Tibial artery (tissue), 4 donors: ENCODE results near the gene SYT15.

Source experiments
- DNase-seq, 2 donors: peaks; one replicate each; pipeline ENCODE4 v3.0.0-alpha.2; 2019
- H3K27ac ChIP-seq, 2 donors: fragments of 200-600 bp; sonication (generic) in 1 of 2; 1 replicate in 1 of 2; 2 replicates in 1 of 2; pipeline ENCODE4 v1.5.1; 2018 to 2019; ENCODE audit warnings: mild to moderate bottlenecking in 1 of 2
- H3K27me3 ChIP-seq, 2 donors: fragments of 200-600 bp; sonication (generic) in 1 of 2; one replicate each; pipeline versions ENCODE4 v1.5.1 to v1.6.0; 2016 to 2019
- H3K36me3 ChIP-seq, 3 donors: fragments of 200-600 bp; sonication (generic) in 2 of 3; one replicate each; pipeline ENCODE4 v1.5.1; 2016 to 2019; ENCODE audit warnings: mild to moderate bottlenecking in 2 of 3
- H3K4me1 ChIP-seq, 4 donors: fragments of 200-600 bp; sonication (generic) in 2 of 4; 1 replicate in 3 of 4; 2 replicates in 1 of 4; pipeline ENCODE4 v1.5.1; 2016 to 2019
- H3K4me3 ChIP-seq, 2 donors: fragments of 200-600 bp; sonication (generic) in 1 of 2; 1 replicate in 1 of 2; 2 replicates in 1 of 2; pipeline ENCODE4 v1.5.1; 2018 to 2019; ENCODE audit warnings: mild to moderate bottlenecking in 2 of 2
- H3K9me3 ChIP-seq, 3 donors: fragments of 200-600 bp; sonication (generic) in 1 of 3; one replicate each; pipeline ENCODE4 v1.5.1; 2016 to 2019
- CTCF ChIP-seq, 2 experiments: fragments of 200-600 bp in 1 of 2; fragments of 450-650 bp in 1 of 2; IDR thresholded peaks; one replicate each; pipeline ENCODE4 v1.5.1; 2017 to 2019; ENCODE audit warnings: antibody characterized with exemption in 2 of 2, mild to moderate bottlenecking in 1 of 2, moderate library complexity in 1 of 2
- intact Hi-C: fragments of 100-400 bp; cut with DNase I; formaldehyde crosslinking; loops from one replicate; pipeline ENCODE4 v1.15.0; 2023; ENCODE audit warnings: low total_unique reads

SYT15 gene

GRCh38 chr10:46536781-46537180, 42.1 kb upstream of the SYT15 start:
- intact Hi-C loops, result no loop called here
- Histone ChIP-seq H3K4me1 (peaks cover 0 to 29% (median 16%) of the 10 kb centered on the region in 4 donors), H3K27ac (no peak overlapping the region), H3K36me3 (no peaks in the 10 kb centered on the region), H3K9me3 (no peaks in the 10 kb centered on the region), H3K27me3 (no peaks in the 10 kb centered on the region), H3K4me3 (no peak overlapping the region)
- peak in 1 of 2 donors; percentile 63 for DNase-seq
- TF ChIP-seq CTCF (IDR thresholded peaks at IDR 0.05), result no peak

DNA sequence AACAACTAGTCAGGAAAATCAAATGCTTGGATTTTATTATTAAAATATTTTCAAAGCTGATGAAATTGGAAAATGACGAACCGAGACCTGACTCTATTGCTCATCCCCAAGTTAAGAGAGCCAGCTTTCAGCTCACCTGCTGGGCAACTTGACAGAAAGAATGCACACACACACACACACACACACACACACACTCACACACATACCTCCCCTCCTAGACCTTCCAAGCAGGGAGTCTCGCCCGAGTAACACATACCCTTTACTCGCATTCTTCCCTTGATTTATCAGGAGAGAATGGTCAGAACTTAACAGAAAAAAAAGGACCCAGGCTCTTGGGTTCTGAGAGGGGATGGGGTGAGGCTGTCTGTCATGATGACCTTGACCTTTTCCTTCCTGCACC, 41.6 kb upstream of the SYT15 start:
- H3K36me3 ChIP-seq, result no peaks in the 10 kb centered on the region
- intact Hi-C loops, result no loop called here
- no peaks in the 10 kb centered on the region for H3K27me3 ChIP-seq
- peaks cover 0 to 29% (median 16%) of the 10 kb centered on the region in 4 donors for H3K4me1 ChIP-seq
- no peaks in the 10 kb centered on the region for H3K9me3 ChIP-seq
- no peak for TF ChIP-seq CTCF (IDR thresholded peaks at IDR 0.05)
- H3K4me3 ChIP-seq, result no peak overlapping the region
- no peak overlapping the region for H3K27ac ChIP-seq
- peak in 1 of 2 donors; percentile 43 for DNase-seq

DNA sequence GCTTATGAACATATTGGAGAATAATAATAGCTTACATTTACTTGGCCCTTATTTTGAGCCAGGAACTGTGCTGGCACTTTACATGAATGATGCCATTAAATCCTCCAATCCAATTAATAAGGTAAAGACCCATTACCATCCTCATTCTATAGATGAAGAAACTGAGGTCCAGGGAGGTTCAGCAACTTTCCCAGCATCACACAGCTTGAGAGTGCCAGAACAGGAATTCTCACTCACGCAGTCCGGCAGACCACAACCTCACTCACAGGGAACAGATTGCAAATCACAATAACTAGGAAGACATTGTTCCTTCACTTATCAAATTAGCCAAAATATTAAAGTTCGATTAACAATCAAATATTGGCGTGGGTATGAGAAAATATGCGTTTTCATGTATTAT, 40.8 kb upstream of the SYT15 start:
- no peaks in the 10 kb centered on the region for H3K9me3 ChIP-seq
- no peak for DNase-seq
- H3K36me3 ChIP-seq, result no peaks in the 10 kb centered on the region
- H3K4me1 ChIP-seq, result peaks cover 0 to 29% (median 16%) of the 10 kb centered on the region in 4 donors
- intact Hi-C loops, result no loop called here
- H3K4me3 ChIP-seq, result no peak overlapping the region
- no peak overlapping the region for H3K27ac ChIP-seq
- TF ChIP-seq CTCF (IDR thresholded peaks at IDR 0.05), result no peak
- H3K27me3 ChIP-seq, result no peaks in the 10 kb centered on the region

DNA sequence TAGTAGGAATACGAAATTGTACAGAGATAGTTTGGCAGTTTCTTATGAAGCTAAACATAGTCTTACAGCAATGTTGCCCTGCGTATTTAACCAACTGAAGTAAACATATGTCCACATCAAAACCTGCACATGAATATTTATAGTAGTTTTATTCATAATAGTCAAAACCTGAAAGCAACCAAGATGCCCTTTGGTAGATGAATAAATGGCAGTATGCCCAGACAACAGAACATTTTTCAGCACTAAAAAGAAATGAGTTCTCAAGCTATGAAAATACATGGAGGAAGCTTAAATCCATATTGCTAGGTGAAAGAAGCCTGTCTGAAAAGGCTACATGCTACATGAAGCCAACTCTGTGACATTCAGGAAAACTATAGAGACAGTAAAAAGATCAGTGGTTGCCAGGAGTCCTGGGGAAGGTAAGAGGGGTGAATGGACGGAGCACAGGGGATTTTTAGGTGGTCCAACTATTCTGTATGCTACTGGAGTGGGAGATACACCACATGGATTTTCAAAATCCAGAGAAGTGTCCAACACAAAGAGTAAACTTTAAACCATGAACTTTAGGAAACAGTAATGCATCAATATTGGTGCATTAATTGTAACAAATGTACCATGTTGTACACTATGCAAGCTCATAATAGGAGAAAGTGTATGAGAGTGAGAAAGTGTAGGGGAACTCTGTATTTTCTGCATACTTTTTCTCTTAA, 40.1 kb upstream of the SYT15 start:
- no peak for TF ChIP-seq CTCF (IDR thresholded peaks at IDR 0.05)
- Histone ChIP-seq H3K4me3 (no peak overlapping the region), H3K9me3 (no peaks in the 10 kb centered on the region), H3K36me3 (no peaks in the 10 kb centered on the region), H3K27ac (no peak overlapping the region), H3K4me1 (peaks cover 0 to 29% (median 16%) of the 10 kb centered on the region in 4 donors), H3K27me3 (no peaks in the 10 kb centered on the region)
- no peak for DNase-seq
- intact Hi-C loops, result no loop called here

GRCh38 chr10:46539596-46540411, 39.1 kb upstream of the SYT15 start:
- no peak for TF ChIP-seq CTCF (IDR thresholded peaks at IDR 0.05)
- peak overlapping the region; percentile 24 to 63 for H3K27ac ChIP-seq
- DNase-seq, result peak in 1 of 2 donors; percentile 54
- intact Hi-C loops, result no loop called here
- no peaks in the 10 kb centered on the region for H3K27me3 ChIP-seq
- peaks cover 0 to 33% (median 18%) of the 10 kb centered on the region in 4 donors for H3K4me1 ChIP-seq
- peak overlapping the region in 1 of 2 donors; percentile 15 for H3K4me3 ChIP-seq
- no peaks in the 10 kb centered on the region for H3K9me3 ChIP-seq
- no peaks in the 10 kb centered on the region for H3K36me3 ChIP-seq
